H1 (cell line): ENCODE results near the gene PLXNB1. TPM values are rescaled to one million over a fixed set of nuclear protein-coding genes. Genes with fewer than 3 reads are reported as not detected.

ENCODE experiments used
- CTCF ChIA-PET: fragments of 300-600 bp; sonication (Branson Sonifier 250); formaldehyde crosslinking; loops from one replicate; lab custom pipeline; 2021; ENCODE audit not compliant: partially characterized antibody; lab: Charles Lee
- POLR2A ChIA-PET: fragments of 300-600 bp; sonication (Branson Sonifier 250); formaldehyde crosslinking; loops from one replicate; lab custom pipeline; 2021; ENCODE audit warnings: inconsistent platforms; ENCODE audit not compliant: partially characterized antibody; lab: Charles Lee
- DNase-seq, 2 experiments: peaks; one replicate each; pipeline versions ENCODE4 v3.0.0 to v3.0.0-alpha.2; 2010 to 2022; ENCODE audit warnings: low spot score in 2 of 2, low read depth in 1 of 2, mixed read lengths in 1 of 2
- FAIRE-seq: peaks from 2 replicates; lab custom pipeline; 2011; peaks lifted over from hg19 to GRCh38; lab: Jason Lieb, UNC
- H2AFZ ChIP-seq: 2 replicates; pipeline ENCODE4 v1.8.1; 2012; ENCODE audit warnings: low read length, inconsistent platforms
- H2AK5ac ChIP-seq: 2 replicates; pipeline ENCODE4 v1.6.1; 2013; ENCODE audit warnings: low read depth, low read length
- H2BK120ac ChIP-seq: replicated peaks from 2 replicates; pipeline ENCODE3; 2013; ENCODE audit warnings: low read depth, low read length, inconsistent platforms
- H2BK12ac ChIP-seq: 2 replicates; pipeline ENCODE4 v1.6.1; 2013; ENCODE audit warnings: low read depth, low read length
- H2BK15ac ChIP-seq: 2 replicates; pipeline ENCODE4 v1.6.1; 2013; ENCODE audit warnings: low read length
- H2BK20ac ChIP-seq: 2 replicates; pipeline ENCODE4 v1.6.1; 2013; ENCODE audit warnings: low read length
- H2BK5ac ChIP-seq: 2 replicates; pipeline ENCODE4 v1.6.1; 2013; ENCODE audit warnings: low read depth, low read length
- H3K14ac ChIP-seq: 2 replicates; pipeline ENCODE4 v1.6.1; 2013; ENCODE audit warnings: inconsistent platforms; ENCODE audit not compliant: insufficient read length
- H3K18ac ChIP-seq: 2 replicates; pipeline ENCODE4 v1.6.1; 2013; ENCODE audit warnings: low read length; ENCODE audit errors: extremely low read depth
- H3K23ac ChIP-seq: 2 replicates; pipeline ENCODE4 v1.6.1; 2013; ENCODE audit warnings: inconsistent platforms; ENCODE audit not compliant: insufficient read length
- H3K23me2 ChIP-seq: 2 replicates; pipeline ENCODE4 v1.6.1; 2013; ENCODE audit warnings: low read depth, low read length
- H3K27ac ChIP-seq: 2 replicates; pipeline ENCODE4 v1.6.1; 2011; ENCODE audit warnings: low read depth, low read length, inconsistent platforms
- H3K27me3 ChIP-seq, 4 experiments: replicated peaks in 1 of 4; 1 replicate in 1 of 4; 2 replicates in 3 of 4; pipeline versions ENCODE4 v1.6.1 to v1.8.1; 2011 to 2013; ENCODE audit warnings: low read length in 3 of 4, mild to moderate bottlenecking in 3 of 4, inconsistent platforms in 2 of 4, mixed read lengths in 2 of 4, moderate library complexity in 1 of 4; ENCODE audit not compliant: control insufficient read depth in 3 of 4, insufficient read depth in 3 of 4; ENCODE audit errors: extremely low read depth in 1 of 4
- H3K36me3 ChIP-seq, 4 experiments: 2 replicates each; pipeline versions ENCODE4 v1.6.1 to v1.8.1; 2011 to 2013; ENCODE audit warnings: mild to moderate bottlenecking in 4 of 4, low read length in 3 of 4, moderate library complexity in 2 of 4, control low read depth in 1 of 4, inconsistent platforms in 1 of 4; ENCODE audit not compliant: insufficient read depth in 4 of 4, control insufficient read depth in 2 of 4
- H3K4ac ChIP-seq: replicated peaks from 2 replicates; pipeline ENCODE3; 2013; ENCODE audit warnings: low read length, low read depth, mixed read lengths, inconsistent platforms; ENCODE audit not compliant: insufficient read length
- H3K4me1 ChIP-seq, 4 experiments: replicated peaks in 1 of 4; 1 replicate in 1 of 4; 2 replicates in 3 of 4; pipeline versions ENCODE4 v1.6.1 to v1.8.1; 2011 to 2013; ENCODE audit warnings: low read length in 3 of 4, inconsistent platforms in 2 of 4, mixed read lengths in 1 of 4; ENCODE audit not compliant: insufficient read depth in 4 of 4, control insufficient read depth in 3 of 4
- H3K4me2 ChIP-seq, 2 experiments: 2 replicates each; pipeline versions ENCODE4 v1.6.1 to v1.8.1; 2011 to 2013; ENCODE audit warnings: low read depth in 2 of 2, low read length in 2 of 2, control low read depth in 1 of 2, inconsistent platforms in 1 of 2, mild to moderate bottlenecking in 1 of 2; ENCODE audit not compliant: insufficient read depth in 1 of 2
- H3K4me3 ChIP-seq, 4 experiments: fragments of 200-600, 300-600 bp in 1 of 4; sonication (generic), shearing (Covaris generic), sonication (Bioruptor Twin) in 1 of 4; 2 replicates each; pipeline versions ENCODE4 v1.5.1 to v1.8.1; 2011 to 2016; ENCODE audit warnings: low read length in 4 of 4, low read depth in 3 of 4, control low read depth in 2 of 4, inconsistent platforms in 2 of 4, mild to moderate bottlenecking in 2 of 4, mixed read lengths in 1 of 4, moderate library complexity in 1 of 4; ENCODE audit not compliant: insufficient read depth in 2 of 4; ENCODE audit errors: extremely low read depth in 1 of 4
- H3K56ac ChIP-seq: replicated peaks from 2 replicates; pipeline ENCODE3; 2013; ENCODE audit warnings: low read depth, mild to moderate bottlenecking, mixed read lengths, low read length, inconsistent platforms; ENCODE audit not compliant: insufficient read length
- H3K79me1 ChIP-seq: 2 replicates; pipeline ENCODE4 v1.6.1; 2013; ENCODE audit warnings: low read depth, low read length, control low read depth
- H3K79me2 ChIP-seq, 2 experiments: 2 replicates each; pipeline versions ENCODE4 v1.6.1 to v1.8.1; 2012 to 2013; ENCODE audit warnings: low read length in 2 of 2, mild to moderate bottlenecking in 2 of 2, inconsistent platforms in 1 of 2; ENCODE audit not compliant: insufficient read depth in 2 of 2, control insufficient read depth in 1 of 2
- H3K9ac ChIP-seq, 4 experiments: replicated peaks in 1 of 4; 1 replicate in 1 of 4; 2 replicates in 3 of 4; pipeline versions ENCODE4 v1.6.1 to v1.8.1; 2011 to 2013; ENCODE audit warnings: low read depth in 3 of 4, low read length in 3 of 4, control low read depth in 2 of 4, mild to moderate bottlenecking in 2 of 4, moderate library complexity in 2 of 4, inconsistent platforms in 1 of 4; ENCODE audit errors: extremely low read depth in 1 of 4
- H3K9me3 ChIP-seq, 2 experiments: 2 replicates each; pipeline versions ENCODE4 v1.6.1 to v1.8.1; 2012 to 2013; ENCODE audit warnings: mild to moderate bottlenecking in 2 of 2, moderate library complexity in 2 of 2, control low read depth in 1 of 2, inconsistent platforms in 1 of 2, low read depth in 1 of 2, low read length in 1 of 2, mixed read lengths in 1 of 2; ENCODE audit not compliant: insufficient read depth in 2 of 2
- H4K20me1 ChIP-seq, 2 experiments: replicated peaks in 1 of 2; 2 replicates each; pipeline versions ENCODE3 to v1.8.1; 2011 to 2013; ENCODE audit warnings: inconsistent platforms in 2 of 2, low read length in 2 of 2, mild to moderate bottlenecking in 1 of 2; ENCODE audit not compliant: insufficient read depth in 2 of 2, control insufficient read depth in 1 of 2
- H4K5ac ChIP-seq: 2 replicates; pipeline ENCODE4 v1.6.1; 2013; ENCODE audit warnings: low read length, low read depth, mixed read lengths, inconsistent platforms; ENCODE audit not compliant: insufficient read length
- H4K8ac ChIP-seq: 2 replicates; pipeline ENCODE4 v1.8.0; 2013; ENCODE audit warnings: mild to moderate bottlenecking, moderate library complexity, low read length, inconsistent platforms; ENCODE audit not compliant: insufficient read depth; ENCODE audit errors: extremely low read depth
- H4K91ac ChIP-seq: replicated peaks from 2 replicates; pipeline ENCODE3; 2013; ENCODE audit warnings: low read length, mixed read lengths, inconsistent platforms; ENCODE audit not compliant: insufficient read length
- BACH1 ChIP-seq: IDR thresholded peaks from 2 replicates; pipeline ENCODE4 v1.6.1; 2012; ENCODE audit warnings: low read length, improper control_type of control experiment
- BCL11A ChIP-seq, 2 experiments: IDR thresholded peaks; one replicate each; pipeline ENCODE4 v1.6.1; 2011; ENCODE audit warnings: low read depth in 2 of 2, low read length in 2 of 2, mild to moderate bottlenecking in 2 of 2
- CHD1 ChIP-seq: IDR thresholded peaks from 2 replicates; pipeline ENCODE4 v1.6.1; 2012; ENCODE audit warnings: low read depth, low read length, improper control_type of control experiment
- CHD2 ChIP-seq: IDR thresholded peaks from 2 replicates; pipeline ENCODE4 v1.6.1; 2012; ENCODE audit warnings: low read length, improper control_type of control experiment
- RNF2 ChIP-seq: fragments of 200-900, 300-1000 bp; sonication (generic); IDR thresholded peaks from 2 replicates; pipeline ENCODE4 v1.7.1; 2016; ENCODE audit warnings: borderline replicate concordance, low read depth, mild to moderate bottlenecking, antibody characterized with exemption, low read length; ENCODE audit not compliant: poor library complexity, severe bottlenecking; ENCODE audit errors: missing control alignments
- SIX5 ChIP-seq: IDR thresholded peaks from 2 replicates; pipeline ENCODE4 v1.6.1; 2011; ENCODE audit warnings: mild to moderate bottlenecking, low read depth, low read length
- SP4 ChIP-seq: IDR thresholded peaks from 2 replicates; pipeline ENCODE4 v1.6.1; 2012; ENCODE audit warnings: low read length, inconsistent platforms
- TEAD4 ChIP-seq: IDR thresholded peaks from 2 replicates; pipeline ENCODE4 v1.6.1; 2012; ENCODE audit warnings: low read depth, low read length, inconsistent platforms, mixed read lengths
- WGBS, 2 experiments: shearing (Covaris generic) in 1 of 2; methylation state at CpG; one replicate each; pipeline versions ENCODE4 v1.1.6 to v1.1.7; 2013 to 2015; ENCODE audit warnings: low lambda C conversion rate in 2 of 2, mixed read lengths in 2 of 2, inconsistent platforms in 1 of 2, low coverage in 1 of 2, missing lambda C conversion rate in 1 of 2; ENCODE audit not compliant: insufficient replicate concordance in 2 of 2, insufficient coverage in 1 of 2, insufficient read length in 1 of 2; ENCODE audit errors: extremely low coverage in 1 of 2, missing lambda C conversion rate in 1 of 2; 5-methylcytosine and 5-hydroxymethylcytosine counted together
- polyA plus RNA-seq, 7 experiments: library from polyadenylated mRNA; depleted of rRNA in 3 of 7; stranded (reverse) in 5 of 7; unstranded in 2 of 7; fragments of >200 nt in 5 of 7; fragments of 200-250 nt in 2 of 7; gene quantifications; 1 replicate in 5 of 7; 2 replicates in 1 of 7; 4 replicates in 1 of 7; pipeline versions ENCODE4 v1.2.1 to v1.2.3, GENCODE V29; 2011 to 2013; ENCODE audit warnings: missing spikeins in 2 of 7, mixed read lengths in 2 of 7
- total RNA-seq: library from RNA; stranded (reverse); fragmentation: NEBNext Ultra II Directional; extraction: Animal tissue kit (Norgen Biotek cat#: 25700); gene quantifications from 2 replicates; pipeline ENCODE4 v1.2.1, GENCODE V29; 2021
- TF ChIP-seq, protein P1 (sequence below), 3 experiments: IDR thresholded peaks; 1 replicate in 2 of 3; 2 replicates in 1 of 3; pipeline versions ENCODE4 v1.5.1 to v1.6.1; 2011; ENCODE audit warnings: low read length in 3 of 3, mild to moderate bottlenecking in 3 of 3, inconsistent platforms in 2 of 3, low read depth in 1 of 3, moderate library complexity in 1 of 3; ENCODE audit not compliant: insufficient read depth in 1 of 3; ENCODE audit errors: control extremely low read depth in 1 of 3

Gene PLXNB1
- total and polyA plus RNA-seq, 2 of the 8 experiments (the other 6 are each of a cell fraction or from before 2014, with no cell fraction given) = 109 to 114 TPM

DNA sequence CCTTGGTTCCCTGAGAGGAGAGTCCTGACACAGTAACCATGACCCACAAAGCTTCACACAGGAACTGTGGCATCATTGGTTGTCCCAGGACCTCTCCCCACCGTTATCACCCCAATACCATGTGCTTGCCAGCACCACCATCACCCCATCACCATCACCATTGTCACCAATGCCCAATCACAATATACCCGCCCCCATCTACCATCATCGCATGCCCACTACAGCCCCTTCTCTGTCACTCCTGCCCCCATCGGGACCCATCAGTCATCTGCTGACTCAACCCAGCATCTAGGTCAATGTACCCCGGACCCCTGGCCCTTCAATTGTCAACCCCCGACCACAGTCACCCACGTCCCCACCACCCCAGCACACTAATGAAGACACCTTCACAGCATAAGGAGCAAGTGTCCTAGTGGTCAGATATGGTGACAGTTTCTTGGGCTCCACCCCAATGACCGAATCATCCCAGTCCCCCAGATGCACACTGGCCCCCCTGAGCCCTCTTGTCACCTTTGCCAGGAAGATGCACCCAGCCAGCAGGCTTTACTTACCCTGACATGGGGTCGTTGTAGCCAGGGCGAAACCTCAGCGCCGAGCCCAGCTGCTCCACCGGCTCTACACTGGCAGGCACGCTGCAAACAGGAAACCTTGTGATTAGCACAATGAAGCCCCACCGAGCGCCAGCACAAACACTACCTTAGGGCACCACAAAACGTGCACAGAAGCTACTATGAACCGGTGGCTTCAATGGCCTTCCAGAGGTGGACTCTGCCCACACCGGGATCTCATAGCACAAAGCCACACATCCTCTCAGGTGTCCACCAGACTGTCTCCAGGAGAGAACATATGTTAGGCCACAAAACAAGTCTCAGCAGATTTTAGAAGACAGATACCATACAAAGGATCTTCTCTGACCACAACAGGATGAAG is 49.0 kb upstream of the PLXNB1 start:
- Histone ChIP-seq H3K4me3 (no peak overlapping the region), H3K27ac (no peak overlapping the region), H3K9me3 (no peaks in the 10 kb centered on the region), H2BK20ac (no peak overlapping the region), H2BK5ac (0 out of 2 replicates have a peak overlapping the region, but pooled peaks have one; percentile 3), H3K23ac (no peak overlapping the region), H4K20me1 (no peaks in the 10 kb centered on the region), H2AK5ac (no peak overlapping the region), H2BK15ac (peak overlapping the region; percentile 40; the same call in 1 of the 2 replicates), H3K9ac (no peak overlapping the region), H3K56ac (no peak overlapping the region), H2BK12ac (0 out of 2 replicates have a peak overlapping the region, but pooled peaks have one; percentile 9), H3K36me3 (no peaks in the 10 kb centered on the region), H4K91ac (peak overlapping the region; percentile 31), H4K5ac (no peak overlapping the region), H3K4me2 (no peak overlapping the region), H2AFZ (no peak overlapping the region), H3K79me1 (no peaks in the 10 kb centered on the region), H3K18ac (no peak overlapping the region), H3K4me1 (peaks cover 0 to 17% (median 12%) of the 10 kb centered on the region in 4 experiments; a peak in 6 of 7 replicates), H3K23me2 (no peaks in the 10 kb centered on the region; the same call in 1 of the 2 replicates), H3K4ac (no peak overlapping the region), H3K27me3 (no peaks in the 10 kb centered on the region), H4K8ac (no peak overlapping the region; the same call in 1 of the 2 replicates), H2BK120ac (peak overlapping the region; percentile 64), H3K79me2 (no peaks in the 10 kb centered on the region), H3K14ac (no peak overlapping the region)
- FAIRE-seq (no peak), DNase-seq (no peak)
- 89% methylated on average over 19 of the region's 19 CpGs; no CpG with 5 or more reads in 1 of the 2 experiments for WGBS, 2 experiments
- POLR2A ChIA-PET = interaction anchor here (7.6 kb wide), 1 partner anchor 15 kb away, joined by 83 read pairs; a partner anchor contains a TSS
- CTCF ChIA-PET = interaction anchor here (1.3 to 21.5 kb wide), 4 partner anchors 29 to 70 kb away, joined by 3 to 251 read pairs (median 25); partner anchors contain the start of gene SHISA5
- no peak for TF ChIP-seq BCL11A (IDR thresholded peaks at IDR 0.05; ENCODE audit: low read depth in 2 of 2, low read length in 2 of 2)
- TF ChIP-seq CHD2 = no peak
- no peak for TF ChIP-seq SP4
- no peak for TF ChIP-seq TEAD4
- no peak for TF ChIP-seq SIX5
- no peak for TF ChIP-seq BACH1
- TF ChIP-seq CHD1 = no peak
- TF ChIP-seq, protein P1, sequence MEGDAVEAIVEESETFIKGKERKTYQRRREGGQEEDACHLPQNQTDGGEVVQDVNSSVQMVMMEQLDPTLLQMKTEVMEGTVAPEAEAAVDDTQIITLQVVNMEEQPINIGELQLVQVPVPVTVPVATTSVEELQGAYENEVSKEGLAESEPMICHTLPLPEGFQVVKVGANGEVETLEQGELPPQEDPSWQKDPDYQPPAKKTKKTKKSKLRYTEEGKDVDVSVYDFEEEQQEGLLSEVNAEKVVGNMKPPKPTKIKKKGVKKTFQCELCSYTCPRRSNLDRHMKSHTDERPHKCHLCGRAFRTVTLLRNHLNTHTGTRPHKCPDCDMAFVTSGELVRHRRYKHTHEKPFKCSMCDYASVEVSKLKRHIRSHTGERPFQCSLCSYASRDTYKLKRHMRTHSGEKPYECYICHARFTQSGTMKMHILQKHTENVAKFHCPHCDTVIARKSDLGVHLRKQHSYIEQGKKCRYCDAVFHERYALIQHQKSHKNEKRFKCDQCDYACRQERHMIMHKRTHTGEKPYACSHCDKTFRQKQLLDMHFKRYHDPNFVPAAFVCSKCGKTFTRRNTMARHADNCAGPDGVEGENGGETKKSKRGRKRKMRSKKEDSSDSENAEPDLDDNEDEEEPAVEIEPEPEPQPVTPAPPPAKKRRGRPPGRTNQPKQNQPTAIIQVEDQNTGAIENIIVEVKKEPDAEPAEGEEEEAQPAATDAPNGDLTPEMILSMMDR (IDR thresholded peaks at IDR 0.05; ENCODE audit: control extremely low read depth in 1 of 3, insufficient read depth in 1 of 3, low read depth in 1 of 3, low read length in 3 of 3) = no peak
- no peak for TF ChIP-seq RNF2
